DND-41 (cell line): ENCODE results near the gene KIR3DL1.
"Not testable (repeated sequence)": the region's sequence is repeated elsewhere in the genome, so short reads cannot be mapped to it uniquely, and the experiment has no call there.

ENCODE experiments used
- ATAC-seq: fragments of 200-7000 bp; cut with Tn5 transposase; 3 replicates; pipeline ENCODE4 v1.9.1; 2021; ENCODE audit warnings: low read depth; ENCODE audit not compliant: insufficient read depth
- DNase-seq: peaks from one replicate; pipeline ENCODE4 v3.0.0-alpha.2; 2020
- H2AFZ ChIP-seq: 2 replicates; pipeline ENCODE4 v1.6.0; 2012; ENCODE audit warnings: low read depth, low read length
- H3K27ac ChIP-seq: 2 replicates; pipeline ENCODE4 v1.5.1; 2012; ENCODE audit warnings: low read length, inconsistent platforms
- H3K27me3 ChIP-seq: fragments of 200-600 bp; sonication (generic); 2 replicates; pipeline ENCODE4 v1.6.0; 2012; ENCODE audit warnings: low read length, mild to moderate bottlenecking, inconsistent platforms; ENCODE audit not compliant: insufficient read depth, poor library complexity
- H3K36me3 ChIP-seq: 2 replicates; pipeline ENCODE4 v1.5.1; 2012; ENCODE audit warnings: low read length, inconsistent platforms; ENCODE audit not compliant: insufficient read depth
- H3K4me1 ChIP-seq: 2 replicates; pipeline ENCODE4 v1.5.1; 2012; ENCODE audit warnings: mild to moderate bottlenecking, low read length; ENCODE audit not compliant: insufficient read depth
- H3K4me2 ChIP-seq: 2 replicates; pipeline ENCODE4 v1.6.0; 2012; ENCODE audit warnings: mild to moderate bottlenecking, moderate library complexity, low read length, inconsistent platforms; ENCODE audit not compliant: insufficient read depth
- H3K4me3 ChIP-seq, 2 experiments: fragments of 200-600 bp in 1 of 2; shearing (Covaris generic) in 1 of 2; 2 replicates each; pipeline ENCODE4 v1.5.1; 2012 to 2016; ENCODE audit warnings: inconsistent platforms in 2 of 2, low read length in 2 of 2, mild to moderate bottlenecking in 2 of 2, low read depth in 1 of 2, moderate library complexity in 1 of 2
- H3K79me2 ChIP-seq: 2 replicates; pipeline ENCODE4 v1.6.0; 2012; ENCODE audit warnings: low read length, inconsistent platforms; ENCODE audit not compliant: insufficient read depth
- H3K9ac ChIP-seq: 2 replicates; pipeline ENCODE4 v1.6.0; 2012; ENCODE audit warnings: low read depth, mild to moderate bottlenecking, inconsistent platforms, low read length, moderate library complexity
- H3K9me3 ChIP-seq: 2 replicates; pipeline ENCODE4 v1.5.1; 2012; ENCODE audit warnings: low read length, moderate library complexity, mild to moderate bottlenecking, inconsistent platforms; ENCODE audit not compliant: insufficient read depth, severe bottlenecking
- H4K20me1 ChIP-seq: 2 replicates; pipeline ENCODE4 v1.6.0; 2012; ENCODE audit warnings: low read length; ENCODE audit not compliant: insufficient read depth

Gene KIR3DL1

DNA sequence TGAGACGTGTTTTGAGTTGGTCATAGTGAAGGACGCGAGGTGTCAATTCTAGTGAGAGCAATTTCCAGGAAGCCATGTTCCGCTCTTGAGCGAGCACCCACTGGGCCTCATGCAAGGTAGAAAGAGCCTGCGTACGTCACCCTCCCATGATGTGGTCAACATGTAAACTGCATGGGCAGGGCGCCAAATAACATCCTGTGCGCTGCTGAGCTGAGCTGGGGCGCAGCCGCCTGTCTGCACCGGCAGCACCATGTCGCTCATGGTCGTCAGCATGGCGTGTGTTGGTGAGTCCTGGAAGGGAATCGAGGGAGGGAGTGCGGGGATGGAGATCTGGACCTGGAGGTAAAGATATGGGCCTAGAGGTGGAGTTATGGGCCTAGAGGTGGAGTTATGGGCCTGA, at the start of gene KIR3DL1:
Gene KIR3DL1 (plus strand): TSS at position 218 of the 400 bp plus-strand sequence.
- H3K4me3 ChIP-seq, H3K27ac ChIP-seq, H3K79me2 ChIP-seq, H3K27me3 ChIP-seq, DNase-seq, ATAC-seq, H4K20me1 ChIP-seq, H3K4me2 ChIP-seq, H3K9me3 ChIP-seq, H3K36me3 ChIP-seq, H3K9ac ChIP-seq, H2AFZ ChIP-seq, H3K4me1 ChIP-seq: not testable (repeated sequence)

DNA sequence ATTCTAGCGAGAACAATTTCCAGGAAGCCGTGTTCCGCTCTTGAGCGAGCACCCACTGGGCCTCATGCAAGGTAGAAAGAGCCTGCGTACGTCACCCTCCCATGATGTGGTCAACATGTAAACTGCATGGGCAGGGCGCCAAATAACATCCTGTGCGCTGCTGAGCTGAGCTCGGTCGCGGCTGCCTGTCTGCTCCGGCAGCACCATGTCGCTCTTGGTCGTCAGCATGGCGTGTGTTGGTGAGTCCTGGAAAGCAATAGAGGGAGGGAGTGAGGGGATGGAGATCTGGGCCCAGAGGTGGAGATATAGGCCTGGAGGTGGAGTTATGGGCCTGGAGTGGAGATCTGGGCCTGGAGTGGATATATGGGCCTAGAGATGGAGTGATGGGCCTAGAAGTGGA, 46.6 kb upstream of the KIR3DL1 start, which contains the start of gene KIR2DL1:
Gene KIR2DL1 (plus strand): TSS at position 148 of the 400 bp plus-strand sequence. CDS start 58 bp downstream, at position 206.
- not testable (repeated sequence) for H3K27me3 ChIP-seq, ATAC-seq, H2AFZ ChIP-seq, H3K4me3 ChIP-seq, H3K4me1 ChIP-seq, H3K4me2 ChIP-seq, DNase-seq, H3K9me3 ChIP-seq, H3K27ac ChIP-seq, H3K36me3 ChIP-seq, H4K20me1 ChIP-seq, H3K9ac ChIP-seq, H3K79me2 ChIP-seq

DNA sequence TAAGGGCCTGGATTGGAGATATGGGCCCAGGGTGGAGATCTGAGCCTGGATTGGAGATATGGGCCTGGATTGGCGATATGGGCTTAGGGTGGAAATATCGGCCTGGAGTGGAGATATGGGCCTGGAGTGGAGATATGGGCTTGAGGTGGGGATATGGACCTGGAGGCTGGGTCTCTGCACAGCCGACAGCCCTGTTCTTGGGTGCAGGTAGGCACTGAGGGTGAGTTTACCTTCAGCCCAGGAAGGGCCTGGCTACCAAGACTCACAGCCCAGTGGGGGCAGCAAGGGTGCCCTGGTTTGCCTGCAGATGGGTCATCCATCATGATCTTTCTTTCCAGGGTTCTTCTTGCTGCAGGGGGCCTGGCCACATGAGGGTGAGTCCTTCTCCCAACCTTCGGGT, 45.8 kb upstream of the KIR3DL1 start:
- not testable (repeated sequence) for H3K4me1 ChIP-seq, H3K9me3 ChIP-seq, H3K27me3 ChIP-seq, H4K20me1 ChIP-seq, H2AFZ ChIP-seq, DNase-seq, ATAC-seq, H3K79me2 ChIP-seq, H3K9ac ChIP-seq, H3K4me3 ChIP-seq, H3K36me3 ChIP-seq, H3K4me2 ChIP-seq, H3K27ac ChIP-seq

DNA sequence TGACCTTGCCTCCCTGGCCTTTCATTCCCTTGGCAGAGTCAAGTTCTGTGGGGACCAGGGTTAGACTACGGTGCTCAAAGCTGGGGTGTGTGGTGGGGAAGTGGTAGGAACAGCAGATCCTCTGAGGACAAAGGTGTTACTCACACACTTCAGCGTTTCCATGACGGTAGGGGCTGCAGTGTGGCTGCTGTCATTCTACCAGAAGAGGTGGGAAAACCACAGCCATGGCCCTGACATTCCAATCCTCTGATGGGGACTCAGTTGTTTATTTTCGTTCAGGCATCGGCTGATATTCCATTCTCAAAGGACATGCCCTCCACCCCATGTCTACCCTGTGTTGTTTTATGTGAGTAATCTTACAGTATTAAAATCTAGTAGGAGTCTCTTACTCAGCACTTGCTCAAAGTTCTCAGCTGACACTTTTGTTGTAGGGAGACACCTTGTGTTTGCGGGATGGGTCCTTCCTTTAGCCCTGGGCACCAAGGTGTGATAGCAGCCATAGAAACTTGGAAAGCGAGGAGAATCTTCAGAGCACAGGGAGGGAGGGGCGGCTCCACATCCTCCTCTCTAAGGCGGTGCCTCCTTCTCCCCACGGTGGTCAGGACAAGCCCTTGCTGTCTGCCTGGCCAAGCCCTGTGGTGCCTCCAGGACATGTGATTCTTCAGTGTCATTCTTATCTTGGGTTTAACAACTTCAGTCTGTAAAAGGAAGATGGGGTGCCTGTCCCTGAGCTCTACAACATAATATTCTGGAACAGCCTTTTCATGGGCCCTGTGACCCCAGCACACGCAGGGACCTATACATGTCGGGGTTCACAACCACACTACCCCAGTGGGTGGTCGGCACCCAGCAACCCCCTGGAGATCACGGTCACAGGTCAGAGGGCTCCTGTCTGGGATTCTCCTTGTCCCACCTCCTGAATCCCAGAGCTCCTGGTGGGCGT, 45.0 kb upstream of the KIR3DL1 start:
- not testable (repeated sequence) for H3K4me3 ChIP-seq, H3K9me3 ChIP-seq, H3K27me3 ChIP-seq, H3K4me2 ChIP-seq, H3K4me1 ChIP-seq, H4K20me1 ChIP-seq, H3K9ac ChIP-seq, H3K27ac ChIP-seq, DNase-seq, H3K79me2 ChIP-seq, H2AFZ ChIP-seq, H3K36me3 ChIP-seq, ATAC-seq

DNA sequence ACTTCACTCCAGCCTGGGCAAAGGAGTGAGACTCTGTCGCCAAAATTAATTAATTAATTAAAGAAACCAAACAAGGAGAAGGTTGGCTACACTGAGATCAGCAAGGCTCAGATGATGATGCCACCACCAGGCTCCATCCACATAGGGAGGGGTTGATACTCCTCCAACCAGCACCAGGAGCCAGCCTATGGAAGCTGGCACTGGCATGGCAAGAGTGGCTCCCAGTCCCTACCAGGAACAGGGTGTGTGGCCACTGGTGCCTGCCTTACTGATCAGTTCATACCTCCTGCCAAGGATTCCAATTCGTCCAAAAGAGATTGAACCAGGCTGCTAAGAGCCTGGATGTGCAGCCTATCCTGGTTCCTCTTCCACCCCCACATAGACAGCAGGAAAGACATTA, 43.6 kb upstream of the KIR3DL1 start:
- not testable (repeated sequence) for H3K27me3 ChIP-seq, H4K20me1 ChIP-seq, H3K9me3 ChIP-seq, H3K4me1 ChIP-seq, H3K36me3 ChIP-seq, H3K9ac ChIP-seq, ATAC-seq, DNase-seq, H3K4me2 ChIP-seq, H3K4me3 ChIP-seq, H3K79me2 ChIP-seq, H3K27ac ChIP-seq, H2AFZ ChIP-seq

DNA sequence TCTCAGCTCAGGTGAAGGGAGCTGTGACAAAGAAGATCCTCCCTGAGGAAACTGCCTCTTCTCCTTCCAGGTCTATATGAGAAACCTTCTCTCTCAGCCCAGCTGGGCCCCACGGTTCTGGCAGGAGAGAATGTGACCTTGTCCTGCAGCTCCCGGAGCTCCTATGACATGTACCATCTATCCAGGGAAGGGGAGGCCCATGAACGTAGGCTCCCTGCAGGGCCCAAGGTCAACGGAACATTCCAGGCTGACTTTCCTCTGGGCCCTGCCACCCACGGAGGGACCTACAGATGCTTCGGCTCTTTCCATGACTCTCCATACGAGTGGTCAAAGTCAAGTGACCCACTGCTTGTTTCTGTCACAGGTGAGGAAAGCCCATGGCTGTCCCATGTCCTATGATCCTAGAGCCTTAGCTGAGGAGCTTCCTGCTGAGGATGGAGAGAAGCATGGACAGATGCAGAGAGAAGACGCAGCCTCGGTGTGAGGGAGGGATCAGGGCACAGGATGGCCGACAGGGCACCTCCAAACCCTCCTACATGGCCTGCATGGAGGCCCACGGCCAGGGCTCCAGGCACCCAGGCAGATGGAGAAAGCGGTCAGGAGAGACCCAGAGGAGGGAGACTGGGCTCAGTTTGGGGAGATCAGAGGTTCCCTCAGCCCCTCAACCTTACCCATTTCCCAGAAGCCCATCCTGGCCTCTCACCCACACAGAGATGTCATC, 41.0 kb upstream of the KIR3DL1 start:
- H3K27ac ChIP-seq, H2AFZ ChIP-seq, ATAC-seq, H4K20me1 ChIP-seq, H3K4me1 ChIP-seq, H3K79me2 ChIP-seq, H3K27me3 ChIP-seq, H3K36me3 ChIP-seq, H3K4me3 ChIP-seq, DNase-seq, H3K9ac ChIP-seq, H3K4me2 ChIP-seq, H3K9me3 ChIP-seq: not testable (repeated sequence)

DNA sequence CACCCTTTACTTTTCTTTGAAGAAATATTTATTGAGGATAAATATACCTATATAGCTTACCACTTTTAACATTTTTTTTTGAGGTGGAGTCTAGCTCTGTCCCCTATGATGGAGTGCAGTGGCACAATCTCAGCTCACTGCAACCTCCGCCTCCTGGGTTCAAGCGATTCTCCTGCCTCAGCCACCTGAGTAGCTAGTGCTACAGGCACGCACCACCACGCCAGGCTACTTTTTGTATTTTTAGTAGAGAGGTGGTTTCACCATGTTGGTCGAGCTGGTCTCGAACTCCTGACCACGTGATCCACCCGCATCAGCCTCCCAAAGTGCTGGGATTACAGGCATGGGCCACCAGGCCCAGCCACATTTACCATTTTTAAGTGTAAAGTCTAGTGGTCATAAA, 40.4 kb upstream of the KIR3DL1 start:
- not testable (repeated sequence) for H3K27me3 ChIP-seq, H3K27ac ChIP-seq, ATAC-seq, H4K20me1 ChIP-seq, H3K9me3 ChIP-seq, H3K36me3 ChIP-seq, H3K4me3 ChIP-seq, H3K79me2 ChIP-seq, DNase-seq, H3K9ac ChIP-seq, H2AFZ ChIP-seq, H3K4me2 ChIP-seq, H3K4me1 ChIP-seq

DNA sequence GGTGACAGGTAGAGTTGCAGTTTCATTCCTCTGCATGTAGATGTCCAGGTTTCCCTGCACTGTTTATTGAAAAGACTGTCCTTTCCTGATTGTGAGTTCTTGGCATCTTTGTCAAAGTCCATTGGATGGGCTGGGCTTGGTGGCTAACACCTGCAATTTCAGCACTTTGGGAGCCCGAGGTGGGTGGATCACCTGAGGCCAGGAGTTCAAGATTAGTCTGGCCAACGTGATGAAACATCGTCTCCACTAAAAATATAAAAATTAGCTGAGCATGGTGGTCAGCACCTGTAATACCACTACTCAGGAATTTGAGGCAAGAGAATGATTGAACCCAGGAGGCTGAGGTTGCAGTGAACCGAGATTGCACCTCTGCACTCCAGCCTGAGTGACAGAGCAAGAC, 38.4 kb upstream of the KIR3DL1 start:
- not testable (repeated sequence) for H3K4me2 ChIP-seq, H3K9ac ChIP-seq, DNase-seq, H4K20me1 ChIP-seq, H2AFZ ChIP-seq, ATAC-seq, H3K4me1 ChIP-seq, H3K27ac ChIP-seq, H3K27me3 ChIP-seq, H3K4me3 ChIP-seq, H3K79me2 ChIP-seq, H3K36me3 ChIP-seq, H3K9me3 ChIP-seq
